Esophagus muscularis mucosa (tissue), 4 donors: Measurements from ENCODE around the gene FOXJ1.

ENCODE experiments used
- CTCF ChIP-seq, 3 experiments: fragments of 200-600 bp in 2 of 3; fragments of 450-650 bp in 1 of 3; sonication (generic) in 2 of 3; IDR thresholded peaks; one replicate each; pipeline ENCODE4 v1.5.1; 2017 to 2019; ENCODE audit warnings: antibody characterized with exemption in 3 of 3, mild to moderate bottlenecking in 2 of 3, moderate library complexity in 1 of 3
- EP300 ChIP-seq: sonication (generic); formaldehyde crosslinking; IDR thresholded peaks from one replicate; pipeline ENCODE4 v1.6.1; 2017; ENCODE audit warnings: antibody characterized with exemption
- POLR2A ChIP-seq: fragments of 450-650 bp; IDR thresholded peaks from one replicate; pipeline ENCODE4 v1.6.1; 2017; ENCODE audit warnings: antibody characterized with exemption, moderate library complexity, mild to moderate bottlenecking, low read depth
- POLR2AphosphoS5 ChIP-seq, 2 donors: sonication (generic); formaldehyde crosslinking; IDR thresholded peaks; one replicate each; pipeline ENCODE4 v1.6.1; 2017; ENCODE audit warnings: antibody characterized with exemption in 2 of 2

- TF ChIP-seq CTCF (IDR thresholded peaks at IDR 0.05) (no peak), POLR2A (no peak), EP300 (no peak), POLR2AphosphoS5 (IDR thresholded peaks at IDR 0.05) (no peak)
Measured at GRCh38 chr17:76122431-76123190, 18.4 kb downstream of the FOXJ1 start.
